OCI-LY1 (cell line): ENCODE data around the gene PARP3.

Experiments used
- EZH2 ChIP-seq: fragments of 200-600 bp; sonication (generic), shearing (Covaris generic); IDR thresholded peaks from 2 replicates; pipeline ENCODE4 v1.8.0; 2017; ENCODE audit warnings: borderline replicate concordance, mixed run types, mild to moderate bottlenecking, antibody characterized with exemption, low read length, moderate library complexity, mixed read lengths
- TF ChIP-seq, protein P1 (sequence below): fragments of 200-600 bp; sonication (generic), shearing (Covaris generic); IDR thresholded peaks from 2 replicates; pipeline ENCODE4 v1.5.1; 2017; ENCODE audit warnings: mild to moderate bottlenecking, antibody characterized with exemption, low read length, moderate library complexity, mixed read lengths

DNA sequence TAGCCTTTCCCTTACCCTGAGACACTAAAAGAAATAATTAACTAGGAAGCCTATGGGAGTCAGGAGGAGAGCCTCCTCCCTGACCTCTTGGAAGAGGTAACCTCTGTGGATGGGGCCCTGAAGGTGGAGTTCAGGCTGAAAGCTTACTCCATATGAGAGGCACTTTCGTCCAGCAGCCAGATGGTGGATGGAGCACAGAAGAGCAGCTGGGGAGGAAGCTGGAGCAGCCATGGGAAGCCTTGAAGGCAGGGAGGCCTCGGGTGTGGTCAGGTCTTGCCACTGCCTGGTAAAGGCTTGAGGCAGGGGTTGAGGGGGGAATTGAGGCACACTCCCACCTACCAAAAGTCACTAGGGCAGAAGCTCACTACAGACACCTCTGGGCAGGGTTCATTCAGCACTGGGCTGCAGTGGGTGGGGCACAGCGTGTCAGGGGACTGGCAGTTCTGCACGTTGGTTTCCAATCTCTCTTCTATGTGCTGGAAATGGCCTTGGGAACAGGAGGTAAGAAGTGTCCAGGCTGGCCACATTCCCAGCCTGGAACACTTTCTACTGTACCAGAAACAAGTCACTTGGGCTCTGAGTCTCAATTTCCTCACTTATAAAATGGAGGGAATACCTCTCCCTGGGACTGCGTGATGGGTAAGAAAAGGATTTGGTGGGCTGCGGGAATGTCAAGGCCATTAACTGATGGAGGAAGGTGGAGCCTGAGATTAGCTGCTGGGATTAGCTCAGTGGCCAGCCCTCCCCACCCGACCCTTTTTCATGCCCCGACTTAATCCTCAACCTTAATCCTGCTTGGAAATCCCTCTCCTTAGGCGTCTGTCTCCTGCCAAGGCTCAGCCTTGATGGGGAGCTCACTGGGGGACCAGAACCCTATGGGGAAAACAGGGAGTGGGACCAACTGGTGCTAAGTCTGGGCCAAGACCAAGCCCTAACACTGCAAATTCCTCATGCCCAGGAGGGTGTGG, 19.7 kb downstream of the PARP3 start:
- TF ChIP-seq, protein P1, sequence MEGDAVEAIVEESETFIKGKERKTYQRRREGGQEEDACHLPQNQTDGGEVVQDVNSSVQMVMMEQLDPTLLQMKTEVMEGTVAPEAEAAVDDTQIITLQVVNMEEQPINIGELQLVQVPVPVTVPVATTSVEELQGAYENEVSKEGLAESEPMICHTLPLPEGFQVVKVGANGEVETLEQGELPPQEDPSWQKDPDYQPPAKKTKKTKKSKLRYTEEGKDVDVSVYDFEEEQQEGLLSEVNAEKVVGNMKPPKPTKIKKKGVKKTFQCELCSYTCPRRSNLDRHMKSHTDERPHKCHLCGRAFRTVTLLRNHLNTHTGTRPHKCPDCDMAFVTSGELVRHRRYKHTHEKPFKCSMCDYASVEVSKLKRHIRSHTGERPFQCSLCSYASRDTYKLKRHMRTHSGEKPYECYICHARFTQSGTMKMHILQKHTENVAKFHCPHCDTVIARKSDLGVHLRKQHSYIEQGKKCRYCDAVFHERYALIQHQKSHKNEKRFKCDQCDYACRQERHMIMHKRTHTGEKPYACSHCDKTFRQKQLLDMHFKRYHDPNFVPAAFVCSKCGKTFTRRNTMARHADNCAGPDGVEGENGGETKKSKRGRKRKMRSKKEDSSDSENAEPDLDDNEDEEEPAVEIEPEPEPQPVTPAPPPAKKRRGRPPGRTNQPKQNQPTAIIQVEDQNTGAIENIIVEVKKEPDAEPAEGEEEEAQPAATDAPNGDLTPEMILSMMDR: no peak
- TF ChIP-seq EZH2: no peak
